Epithelial cell of umbilical artery (primary cell): Measurements from ENCODE around the gene C5orf63. TPM values are rescaled to one million over a fixed set of nuclear protein-coding genes. Genes with fewer than 3 reads are reported as not detected.

ENCODE experiments used
- total RNA-seq: library from RNA; depleted of rRNA; stranded (reverse); fragments of >200 nt; gene quantifications from 2 replicates; pipeline ENCODE4 v1.2.3, GENCODE V29; 2014

Gene C5orf63
- 0.32 and 1.7 TPM in 2 replicates for total RNA-seq

DNA sequence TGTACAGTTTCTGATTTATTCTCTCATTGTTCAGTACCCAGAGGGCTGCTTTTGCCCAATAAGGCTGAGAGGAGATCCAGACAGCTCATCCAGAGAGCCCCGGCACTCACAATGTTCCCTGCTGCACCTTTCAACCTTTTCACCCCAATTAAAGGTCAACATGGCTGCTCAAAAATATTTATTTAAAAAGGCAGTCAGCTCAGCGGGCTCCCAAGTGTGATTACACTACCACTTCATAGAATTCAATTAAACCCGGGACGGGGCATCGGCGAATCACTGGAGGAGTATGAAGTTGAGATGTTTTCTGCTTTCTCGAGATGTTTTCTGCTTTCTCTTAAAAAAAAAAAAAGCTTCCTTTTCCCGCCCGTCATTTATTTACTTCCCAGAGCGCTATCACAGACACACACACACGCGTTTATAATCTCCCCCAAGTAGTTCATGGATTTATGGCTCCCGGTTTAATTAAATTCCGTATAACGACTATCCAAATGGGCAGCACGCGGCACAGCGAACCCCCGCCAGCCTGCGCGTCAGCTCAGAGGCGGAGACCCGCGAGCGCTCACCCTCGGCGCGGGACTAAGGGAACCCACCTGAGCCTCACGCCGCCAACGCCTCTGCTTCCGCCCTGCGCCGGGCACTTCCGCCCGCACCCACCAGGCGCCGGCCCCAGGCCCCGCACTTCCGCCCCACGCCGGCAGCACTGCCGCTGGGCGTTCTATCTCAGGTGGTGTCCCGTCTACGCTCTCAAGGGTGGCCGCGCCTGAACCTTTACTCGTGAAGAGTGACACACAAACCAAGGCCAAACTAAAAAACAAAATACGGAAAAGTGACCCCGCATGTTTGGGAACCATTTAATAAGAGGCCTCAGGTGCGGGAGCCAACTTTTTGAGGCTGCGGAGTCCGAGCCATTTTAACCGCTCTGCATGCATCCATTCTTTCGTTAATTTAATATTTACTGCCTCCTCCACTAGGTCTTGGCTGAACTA, at the start of gene C5orf63:
C5orf63 (minus strand) TSS at position 642 of the 986 bp plus-strand sequence. CDS start 14,507 bp downstream, outside the sequence.

DNA sequence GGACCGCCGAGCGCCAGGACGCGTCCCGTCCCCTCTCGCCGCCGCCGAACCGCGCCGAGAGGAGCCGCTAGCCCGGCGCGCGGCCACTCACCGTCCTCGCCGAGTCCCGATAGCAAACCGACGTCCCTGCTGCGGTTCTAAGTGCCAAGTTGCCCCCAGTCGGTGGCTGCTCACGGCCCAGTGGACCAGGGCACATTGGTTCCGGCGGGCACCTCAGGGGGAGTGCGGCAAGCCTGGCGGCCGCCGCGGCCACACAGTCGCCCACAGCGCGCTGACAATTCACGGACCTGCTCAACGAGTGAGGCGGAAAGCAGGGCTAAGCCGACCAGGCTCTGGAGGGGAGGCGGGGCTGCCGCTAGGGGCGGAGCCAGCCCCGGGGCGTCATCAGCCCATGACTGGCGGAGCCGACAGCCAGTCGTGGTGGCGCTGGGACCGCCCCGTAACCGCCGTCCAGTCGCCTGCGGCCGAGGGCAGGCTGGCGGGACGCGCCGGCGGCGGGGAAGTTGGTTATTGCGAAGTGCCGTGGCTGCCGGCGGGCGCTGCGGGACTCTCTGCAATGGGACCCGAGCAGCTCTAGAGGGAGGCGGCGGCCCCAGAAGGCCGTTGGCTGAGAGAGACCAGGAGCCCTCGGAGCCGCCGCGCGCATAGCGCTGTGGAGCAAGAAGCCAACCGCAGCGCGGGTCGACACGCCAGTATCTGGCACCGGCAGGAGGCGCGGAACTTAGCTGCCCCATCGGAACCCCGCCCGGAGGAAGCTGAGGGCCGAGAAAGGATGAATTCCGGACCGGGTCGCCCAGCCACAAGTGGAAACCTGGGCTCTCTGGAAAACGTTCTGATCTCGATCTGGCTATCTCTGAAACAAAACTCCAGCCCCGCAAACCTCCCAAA, 42.8 kb downstream of the C5orf63 start, which contains the start of gene MARCHF3:
MARCHF3 (minus strand) TSS at position 300 of the 888 bp plus-strand sequence. CDS start 112,387 bp downstream, outside the sequence.

Other genes with a start within 250 kb of the C5orf63 start
- gene MARCHF3, start 42.9 kb downstream of the C5orf63 start, total RNA-seq: 37.4 and 54.2 TPM in 2 replicates
- gene MEGF10, start 217.3 kb upstream of the C5orf63 start, total RNA-seq: 0.15 and 0.97 TPM in 2 replicates